HG02885 (cell line): ENCODE results near the gene CDK14.

ENCODE experiments used
- ATAC-seq: cut with Tn5 transposase; IDR thresholded peaks from one replicate; pipeline ENCODE4 v1.9.1; 2021; ENCODE audit warnings: mild to moderate bottlenecking; ENCODE audit not compliant: unreplicated experiment, poor library complexity

Gene CDK14

GRCh38 chr7:90931986-90932916 is 336.1 kb downstream of the CDK14 start:
- peak; percentile 98 for ATAC-seq

- no peak for ATAC-seq
Measured at GRCh38 chr7:90933041-90933440, 336.9 kb downstream of the CDK14 start.

GRCh38 chr7:90933984-90934383 is 337.9 kb downstream of the CDK14 start:
- ATAC-seq = no peak

GRCh38 chr7:90938371-90938770 is 342.2 kb downstream of the CDK14 start:
- ATAC-seq = no peak

GRCh38 chr7:90939666-90940065 is 343.5 kb downstream of the CDK14 start:
- no peak for ATAC-seq

- no peak for ATAC-seq
Measured at GRCh38 chr7:90944021-90944420, 347.9 kb downstream of the CDK14 start.

- ATAC-seq = no peak
Measured at GRCh38 chr7:90945104-90945787, 349.1 kb downstream of the CDK14 start.

GRCh38 chr7:90946730-90947501 is 350.8 kb downstream of the CDK14 start:
- ATAC-seq = no peak

- ATAC-seq = no peak
Measured at GRCh38 chr7:90948085-90948484, 352.0 kb downstream of the CDK14 start.

GRCh38 chr7:90951229-90951628 is 355.1 kb downstream of the CDK14 start:
- ATAC-seq = no peak

- no peak for ATAC-seq
Measured at GRCh38 chr7:90951986-90952954, 356.1 kb downstream of the CDK14 start.

- no peak for ATAC-seq
Measured at GRCh38 chr7:90955641-90956207, 359.6 kb downstream of the CDK14 start.

- no peak for ATAC-seq
Measured at GRCh38 chr7:90957883-90958282, 361.8 kb downstream of the CDK14 start.

GRCh38 chr7:90958647-90959046 is 362.5 kb downstream of the CDK14 start:
- no peak for ATAC-seq

- peak; percentile 58 for ATAC-seq
Measured at GRCh38 chr7:90961037-90961725, 365.1 kb downstream of the CDK14 start.

- no peak for ATAC-seq
Measured at GRCh38 chr7:90965211-90965610, 369.1 kb downstream of the CDK14 start.

GRCh38 chr7:90966346-90966745 is 370.2 kb downstream of the CDK14 start:
- ATAC-seq = no peak

- no peak for ATAC-seq
Measured at GRCh38 chr7:90968871-90969270, 372.8 kb downstream of the CDK14 start.
